Subcutaneous adipose tissue (tissue), 4 donors: ENCODE results near the gene KLF2. TPM values are rescaled to one million over a fixed set of nuclear protein-coding genes. Genes with fewer than 3 reads are reported as not detected.

ENCODE experiments used
- CTCF ChIP-seq: fragments of 450-650 bp; IDR thresholded peaks from one replicate; pipeline ENCODE4 v1.5.1; 2016; ENCODE audit warnings: low read depth, mild to moderate bottlenecking, control low read depth, antibody characterized with exemption, moderate library complexity
- total RNA-seq, 4 donors: library from RNA; depleted of rRNA; stranded (reverse); fragments of >200 nt; gene quantifications; one replicate each; pipeline ENCODE4 v1.1.0, GENCODE V29; 2016

Gene KLF2
- total RNA-seq, 4 donors from 2014 or later = 17.8 to 70.6 (median 27.9) TPM

DNA sequence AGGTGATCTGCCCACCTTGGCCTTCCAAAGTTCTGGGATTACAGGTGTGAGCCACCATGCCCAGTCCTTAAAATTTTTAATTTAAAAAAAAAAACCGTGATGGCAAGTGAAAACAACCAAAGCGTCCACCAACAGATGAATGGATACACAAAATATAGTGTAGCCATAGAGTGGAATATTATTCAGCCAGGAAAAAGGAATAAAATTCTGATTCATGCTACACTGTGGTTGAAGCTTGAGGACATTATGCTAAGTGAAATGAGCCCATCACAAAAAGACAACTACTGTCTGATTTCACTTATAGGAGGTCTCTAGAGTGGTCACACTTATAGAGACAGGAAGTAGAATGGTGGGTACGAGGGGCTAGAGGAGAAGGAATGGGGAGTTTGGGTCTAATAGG lies 26.3 kb upstream of the KLF2 start:
- no peak for TF ChIP-seq CTCF

GRCh38 chr19:16301999-16302694 lies 22.5 kb upstream of the KLF2 start:
- no peak for TF ChIP-seq CTCF

DNA sequence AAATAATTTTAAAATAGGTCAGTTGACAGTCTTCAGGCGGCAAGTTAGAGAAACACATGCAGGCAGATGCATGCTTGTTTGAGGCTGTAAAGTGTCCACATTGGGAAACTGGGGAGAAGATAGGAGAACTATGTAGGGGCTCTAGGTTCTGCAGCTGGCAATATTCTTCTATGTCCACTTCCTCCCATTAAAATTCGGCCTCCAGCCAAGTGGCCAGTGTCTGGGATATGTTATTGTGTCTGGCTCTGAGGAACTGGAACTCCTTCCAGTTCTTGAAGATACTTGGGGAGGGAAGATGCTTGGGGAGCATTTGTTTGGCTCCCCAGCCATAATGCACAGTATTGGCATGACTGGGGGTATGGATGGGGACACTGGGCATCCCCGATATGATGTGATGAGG lies 20.9 kb upstream of the KLF2 start:
- no peak for TF ChIP-seq CTCF

- TF ChIP-seq CTCF = no peak
These were observed 17.8 kb upstream of the KLF2 start for GRCh38 chr19:16306728-16307402.

GRCh38 chr19:16308081-16308480 lies 16.5 kb upstream of the KLF2 start:
- no peak for TF ChIP-seq CTCF

DNA sequence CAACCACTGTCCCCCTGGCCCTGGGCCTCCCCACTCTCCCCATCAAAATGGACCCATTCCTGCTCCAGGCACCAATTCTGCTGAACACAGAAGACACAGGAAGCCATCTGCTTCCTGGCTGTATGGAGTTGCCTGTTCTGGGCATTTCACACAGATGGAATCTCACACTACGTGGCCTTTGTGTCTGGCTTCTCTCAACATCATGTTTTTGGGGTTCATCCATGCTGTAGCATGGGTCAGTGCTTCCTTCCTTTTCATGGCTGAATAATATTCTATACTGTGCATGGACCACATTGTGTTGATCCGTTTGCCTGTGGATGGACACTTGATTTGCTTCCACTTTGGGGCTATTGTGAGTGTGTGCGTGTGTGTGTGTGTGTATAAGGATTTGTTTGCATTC lies 15.0 kb upstream of the KLF2 start:
- no peak for TF ChIP-seq CTCF

DNA sequence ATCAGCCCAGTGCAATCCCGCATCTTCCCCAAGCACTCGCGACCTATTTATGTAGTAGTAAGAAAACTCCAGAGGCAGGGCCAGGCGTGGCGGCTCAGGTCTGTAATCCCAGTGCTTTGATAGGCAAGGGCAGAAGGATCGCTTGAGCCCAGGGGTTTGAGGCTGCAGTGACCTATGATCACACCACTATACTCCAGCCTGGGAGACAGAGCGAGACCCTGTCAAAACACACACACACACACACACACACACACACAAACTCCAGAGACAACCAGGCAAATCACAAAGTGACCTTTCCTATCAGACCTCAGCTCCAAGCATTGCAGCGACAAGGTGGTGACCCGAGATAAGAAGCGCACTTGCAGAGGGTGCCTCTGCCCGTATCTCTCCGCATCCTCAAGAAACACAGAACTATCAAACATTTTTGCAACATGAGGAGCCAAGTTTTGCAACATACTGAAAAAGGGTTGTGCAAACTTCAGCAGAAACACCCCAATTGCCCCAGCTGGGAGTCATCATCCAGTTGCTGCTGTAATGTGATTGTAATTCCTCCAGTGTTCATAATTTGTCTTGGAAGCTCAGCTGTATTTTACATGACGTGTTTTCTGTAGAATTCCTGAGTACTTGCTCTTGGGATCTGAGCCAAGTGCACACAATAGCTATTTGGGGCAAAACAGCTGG lies 8.7 kb upstream of the KLF2 start:
- no peak for TF ChIP-seq CTCF
